NCI-H1048 (cell line): ENCODE data around the gene ADAMTS6.
"Not testable (repeated sequence)": the region's sequence is repeated elsewhere in the genome, so short reads cannot be mapped to it uniquely, and the experiment has no call there.

ENCODE experiments used
- DNase-seq: peaks from one replicate; lab custom pipeline; 2025; lab: John Stamatoyannopoulos, UW

The ADAMTS6 gene

GRCh38 chr5:65474130-65474711 lies 7.5 kb downstream of the ADAMTS6 start:
- no peak for DNase-seq

- no peak for DNase-seq
Measured at GRCh38 chr5:65468633-65469032, 13.1 kb downstream of the ADAMTS6 start.

- no peak for DNase-seq
Measured at GRCh38 chr5:65462139-65462705, 19.5 kb downstream of the ADAMTS6 start.

- no peak for DNase-seq
Measured at GRCh38 chr5:65461490-65461889, 20.2 kb downstream of the ADAMTS6 start.

GRCh38 chr5:65459995-65460394 lies 21.7 kb downstream of the ADAMTS6 start:
- no peak for DNase-seq

GRCh38 chr5:65455064-65455463 lies 26.7 kb downstream of the ADAMTS6 start:
- DNase-seq: no peak

GRCh38 chr5:65451436-65451835 lies 30.3 kb downstream of the ADAMTS6 start:
- no peak for DNase-seq

- DNase-seq: no peak
Measured at GRCh38 chr5:65446682-65447081, 35.0 kb downstream of the ADAMTS6 start.

GRCh38 chr5:65441800-65442199 lies 39.9 kb downstream of the ADAMTS6 start:
- no peak for DNase-seq

- DNase-seq: peak; percentile 42
Measured at GRCh38 chr5:65440456-65440855, 41.3 kb downstream of the ADAMTS6 start.

- no peak for DNase-seq
Measured at GRCh38 chr5:65434122-65434521, 47.6 kb downstream of the ADAMTS6 start.

- no peak for DNase-seq
Measured at GRCh38 chr5:65426656-65427055, 55.1 kb downstream of the ADAMTS6 start.

GRCh38 chr5:65423623-65424022 lies 58.1 kb downstream of the ADAMTS6 start:
- no peak for DNase-seq

- no peak for DNase-seq
Measured at GRCh38 chr5:65418661-65419060, 63.1 kb downstream of the ADAMTS6 start.

GRCh38 chr5:65413822-65414221 lies 67.9 kb downstream of the ADAMTS6 start:
- DNase-seq: no peak

- DNase-seq: no peak
Measured at GRCh38 chr5:65412842-65413241, 68.9 kb downstream of the ADAMTS6 start.

- no peak for DNase-seq
Measured at GRCh38 chr5:65411356-65411755, 70.4 kb downstream of the ADAMTS6 start.

GRCh38 chr5:65395526-65396155 lies 86.1 kb downstream of the ADAMTS6 start:
- no peak for DNase-seq

GRCh38 chr5:65394087-65394486 lies 87.6 kb downstream of the ADAMTS6 start:
- no peak for DNase-seq

GRCh38 chr5:65391591-65391990 lies 90.1 kb downstream of the ADAMTS6 start:
- no peak for DNase-seq

- DNase-seq: no peak
Measured at GRCh38 chr5:65390208-65390607, 91.5 kb downstream of the ADAMTS6 start.

GRCh38 chr5:65383859-65384258 lies 97.9 kb downstream of the ADAMTS6 start:
- DNase-seq: no peak

- no peak for DNase-seq
Measured at GRCh38 chr5:65382582-65382981, 99.1 kb downstream of the ADAMTS6 start.

GRCh38 chr5:65370505-65370904 lies 111.2 kb downstream of the ADAMTS6 start:
- not testable (repeated sequence) for DNase-seq
